HG02885 (cell line): ENCODE data around the gene ZFHX3.

Source experiments
- ATAC-seq: cut with Tn5 transposase; IDR thresholded peaks from one replicate; pipeline ENCODE4 v1.9.1; 2021; ENCODE audit warnings: mild to moderate bottlenecking; ENCODE audit not compliant: unreplicated experiment, poor library complexity

The ZFHX3 gene

GRCh38 chr16:72985148-72985941 lies 62.6 kb downstream of the ZFHX3 start:
- ATAC-seq = no peak

GRCh38 chr16:72983728-72984350 lies 64.1 kb downstream of the ZFHX3 start:
- ATAC-seq = no peak

DNA sequence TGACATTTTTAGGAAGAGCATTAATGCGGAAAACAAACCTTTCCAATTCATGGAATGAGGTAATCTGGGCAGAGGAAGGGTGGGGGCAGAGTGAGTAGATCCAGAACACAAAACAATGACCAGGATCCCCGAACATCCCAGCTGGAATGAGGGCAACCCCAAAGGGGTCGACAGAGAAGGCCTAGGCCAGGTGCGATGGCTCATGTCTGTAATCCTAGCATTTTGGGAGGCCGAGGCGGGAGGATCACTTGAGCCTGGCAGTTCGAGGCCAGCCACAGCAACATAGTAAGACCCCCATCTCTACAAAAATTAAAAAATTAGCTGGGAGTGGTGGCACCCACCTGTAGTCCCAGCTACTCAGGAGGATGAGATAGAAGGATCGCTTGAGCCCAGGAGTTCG lies 64.7 kb downstream of the ZFHX3 start:
- no peak for ATAC-seq

GRCh38 chr16:72979974-72980373 lies 68.0 kb downstream of the ZFHX3 start:
- no peak for ATAC-seq

DNA sequence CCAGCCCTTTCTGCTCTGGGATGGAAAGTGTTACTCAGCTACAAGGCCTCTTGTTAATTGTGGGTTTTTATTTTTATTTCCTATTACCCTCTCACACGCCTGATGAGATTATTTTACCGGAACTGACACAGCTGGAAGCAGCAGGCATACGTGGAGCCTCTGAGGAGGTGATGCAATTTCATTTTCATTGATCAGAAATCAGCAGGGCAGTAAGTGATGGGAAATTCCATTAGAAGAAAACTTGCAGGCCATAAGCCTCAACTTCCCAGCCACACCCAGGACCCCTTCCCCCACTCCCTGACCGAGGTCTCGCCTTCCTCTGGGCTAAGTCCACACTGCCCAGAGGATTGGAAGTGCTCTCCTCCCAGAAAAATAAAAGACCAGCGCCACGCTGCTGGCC lies 69.7 kb downstream of the ZFHX3 start:
- no peak for ATAC-seq

DNA sequence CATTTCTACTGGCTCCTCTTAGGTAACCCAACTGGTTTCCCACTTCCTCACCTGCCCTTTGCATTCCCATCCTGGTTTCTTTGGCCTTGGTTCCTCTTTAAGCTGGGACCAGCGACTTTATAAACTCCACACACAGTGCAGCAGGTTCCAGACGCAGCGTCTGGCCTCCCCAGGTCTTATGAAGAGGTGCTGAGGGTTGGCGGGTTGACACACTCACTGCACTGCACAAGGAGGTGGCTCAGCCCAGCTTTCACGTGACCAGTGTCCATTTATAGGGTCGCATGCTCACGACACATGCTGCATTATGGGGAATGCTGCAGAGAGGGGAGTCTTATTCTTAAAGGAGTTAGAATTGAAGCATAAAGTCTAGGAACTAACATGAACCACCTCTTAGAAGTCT lies 70.8 kb downstream of the ZFHX3 start:
- ATAC-seq = no peak

DNA sequence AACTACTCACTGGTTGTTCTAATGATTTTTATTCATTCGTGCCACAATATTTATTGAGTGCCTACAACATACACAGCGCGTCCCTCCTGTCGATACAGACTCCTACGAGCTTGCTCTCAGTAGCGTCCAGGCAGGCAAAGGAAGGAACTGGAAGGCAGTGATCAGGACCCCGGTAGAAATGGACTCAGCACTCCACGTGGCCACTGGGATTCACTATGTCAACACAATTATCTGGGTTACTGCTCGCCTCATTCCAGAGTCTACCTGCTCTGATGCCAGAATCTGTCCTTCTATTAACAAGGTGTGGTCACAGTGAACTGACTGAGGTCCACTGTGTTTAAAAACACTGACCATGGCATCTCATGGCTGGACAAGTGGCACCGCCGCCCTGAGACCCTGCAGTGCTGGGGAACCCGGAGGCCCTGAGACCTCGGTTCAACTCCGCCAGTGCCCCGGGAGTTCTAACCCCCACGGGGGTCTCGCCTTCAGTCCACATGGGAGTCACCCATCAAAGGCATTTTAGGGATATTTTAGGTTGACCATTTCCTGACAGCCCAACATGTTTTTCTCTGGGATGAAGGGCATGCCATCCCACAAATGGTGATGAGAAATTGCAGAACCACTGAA lies 71.4 kb downstream of the ZFHX3 start:
- ATAC-seq = no peak

- no peak for ATAC-seq
Observed at GRCh38 chr16:72975809-72976437, 72.0 kb downstream of the ZFHX3 start.

DNA sequence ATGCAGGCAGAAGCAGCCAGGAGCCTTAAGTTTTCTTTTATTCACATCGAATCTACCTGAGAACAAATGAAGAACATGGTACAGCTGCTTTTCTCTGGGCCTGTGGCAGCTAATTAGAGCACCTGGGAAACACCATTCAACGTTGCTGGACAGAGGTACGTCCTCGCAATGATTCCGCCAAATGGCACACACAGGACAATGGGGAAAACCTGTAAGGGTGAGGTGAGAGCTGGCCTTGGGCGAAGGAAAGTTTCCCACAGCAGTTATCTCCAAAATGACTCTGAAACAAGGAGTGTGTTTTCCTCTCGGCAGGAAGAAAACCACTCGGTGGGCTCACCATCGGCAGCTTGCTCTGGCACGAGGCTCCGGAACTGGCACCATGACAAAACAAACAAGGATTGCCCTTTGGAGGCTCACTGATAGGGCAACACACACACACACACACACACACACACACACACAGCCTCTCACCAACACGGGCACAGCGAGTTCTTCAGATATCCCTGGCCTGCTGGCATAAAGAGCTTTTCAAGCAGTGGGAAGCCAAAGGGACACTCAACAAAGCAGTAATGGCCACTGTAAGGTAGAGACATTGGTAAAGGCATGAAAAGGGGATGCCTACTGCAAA lies 73.7 kb downstream of the ZFHX3 start:
- ATAC-seq = no peak

DNA sequence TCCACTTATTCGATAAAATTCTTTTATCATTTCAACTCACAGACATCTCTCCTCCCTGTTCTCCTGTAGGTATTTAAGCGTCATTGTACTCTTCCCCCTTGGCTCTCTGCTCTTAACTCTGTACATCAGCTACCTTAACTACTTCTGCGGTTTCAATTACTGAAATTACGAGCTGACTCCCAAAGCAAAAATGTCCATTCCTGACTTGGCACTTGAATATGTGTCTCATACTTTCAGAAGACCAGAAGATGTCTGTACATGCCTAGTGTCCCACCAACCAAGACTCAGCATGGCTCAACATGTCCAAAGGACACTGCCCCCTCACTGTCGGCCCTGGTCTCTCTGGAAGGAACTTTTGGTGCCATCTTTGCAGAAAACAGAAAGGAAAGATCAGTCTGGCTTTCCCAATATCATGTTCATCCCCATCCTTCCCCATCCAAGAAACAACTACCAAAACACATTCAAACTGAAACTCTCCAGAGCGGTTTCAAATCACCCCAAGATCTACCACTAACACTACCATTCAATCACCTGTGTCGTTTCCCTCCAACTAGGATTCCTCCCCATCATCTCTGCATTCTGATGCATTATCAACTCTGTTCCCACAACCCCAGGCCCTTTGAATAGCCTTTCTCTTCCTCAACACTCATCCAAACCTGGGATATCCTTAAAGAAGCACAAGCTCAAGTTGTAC lies 74.9 kb downstream of the ZFHX3 start:
- ATAC-seq = no peak

DNA sequence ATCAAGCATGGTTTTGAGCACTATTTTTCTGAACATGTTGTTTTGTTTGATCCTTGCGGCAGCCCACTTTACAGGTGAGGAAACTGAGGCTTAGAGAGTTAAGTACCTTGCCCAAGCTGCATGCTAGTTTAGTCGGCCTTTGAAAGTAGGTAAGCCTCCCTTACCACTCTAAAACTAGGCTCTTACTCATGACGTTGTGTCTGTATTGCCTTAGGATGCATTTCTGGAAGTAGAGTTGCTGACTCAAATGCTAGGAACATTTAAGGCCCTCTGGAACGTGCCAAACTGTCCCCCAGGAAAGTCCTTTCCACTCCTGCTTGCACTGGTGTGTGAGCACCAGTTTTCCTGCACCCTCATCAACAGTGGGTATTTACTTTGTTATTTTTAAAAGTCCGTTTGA lies 76.6 kb downstream of the ZFHX3 start:
- ATAC-seq = no peak

DNA sequence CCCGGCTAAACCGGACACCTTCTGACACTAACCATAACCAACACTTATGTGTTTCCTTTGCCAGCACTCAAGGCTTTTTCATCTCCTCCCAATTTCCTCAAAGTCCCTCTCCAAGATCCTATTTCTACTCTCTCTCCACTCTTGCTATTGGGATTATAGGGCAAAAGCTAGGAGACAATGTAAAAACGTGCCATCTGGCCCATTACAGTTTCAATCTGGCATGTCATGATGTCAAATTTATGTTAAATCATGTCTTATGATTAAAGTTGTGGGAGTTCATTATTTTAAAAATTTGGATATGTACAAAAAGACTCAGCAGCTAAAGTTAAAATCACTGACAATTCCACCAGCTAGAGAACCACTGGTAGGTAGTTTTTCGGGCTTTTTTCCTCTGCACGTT lies 77.3 kb downstream of the ZFHX3 start:
- ATAC-seq = no peak

DNA sequence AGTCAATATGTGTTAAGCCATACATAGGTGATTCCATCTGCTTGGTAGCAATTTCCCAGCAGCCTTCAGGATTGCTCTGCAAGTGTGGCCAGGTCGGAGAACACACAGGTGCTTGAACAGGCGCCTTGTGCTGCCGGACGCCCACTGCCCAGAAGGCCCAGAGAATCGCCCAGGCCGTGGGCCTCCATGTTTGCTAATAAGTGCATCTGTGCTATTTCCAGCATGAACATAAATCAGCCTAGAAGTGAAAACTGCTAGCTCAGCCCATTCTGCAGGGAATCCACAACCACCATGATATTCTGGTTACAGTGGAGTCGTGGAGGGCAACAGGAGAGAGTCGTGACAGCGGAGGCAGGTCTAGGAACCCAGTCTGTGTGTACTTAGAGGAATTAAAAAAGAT lies 78.1 kb downstream of the ZFHX3 start:
- ATAC-seq = no peak

GRCh38 chr16:72969146-72969545 lies 78.8 kb downstream of the ZFHX3 start:
- no peak for ATAC-seq

GRCh38 chr16:72967941-72968340 lies 80.0 kb downstream of the ZFHX3 start:
- no peak for ATAC-seq

GRCh38 chr16:72963533-72964315 lies 84.2 kb downstream of the ZFHX3 start:
- ATAC-seq = no peak

GRCh38 chr16:72962347-72962746 lies 85.6 kb downstream of the ZFHX3 start:
- no peak for ATAC-seq

- ATAC-seq = no peak
Observed at GRCh38 chr16:72961863-72962262, 86.1 kb downstream of the ZFHX3 start.

- no peak for ATAC-seq
Observed at GRCh38 chr16:72961115-72961832, 86.7 kb downstream of the ZFHX3 start.
